Measurements from ENCODE around the gene KRT73.

GRCh38 chr12:52632656-52633055 is 14.3 kb upstream of the KRT73 start:
- TF ChIP-seq CTCF (IDR thresholded peaks at IDR 0.05) (no peak), POLR2AphosphoS5 (IDR thresholded peaks at IDR 0.05) (no peak), POLR2A (IDR thresholded peaks at IDR 0.05) (no peak)
